ENCODE measurements around the gene DEFB123.

DNA sequence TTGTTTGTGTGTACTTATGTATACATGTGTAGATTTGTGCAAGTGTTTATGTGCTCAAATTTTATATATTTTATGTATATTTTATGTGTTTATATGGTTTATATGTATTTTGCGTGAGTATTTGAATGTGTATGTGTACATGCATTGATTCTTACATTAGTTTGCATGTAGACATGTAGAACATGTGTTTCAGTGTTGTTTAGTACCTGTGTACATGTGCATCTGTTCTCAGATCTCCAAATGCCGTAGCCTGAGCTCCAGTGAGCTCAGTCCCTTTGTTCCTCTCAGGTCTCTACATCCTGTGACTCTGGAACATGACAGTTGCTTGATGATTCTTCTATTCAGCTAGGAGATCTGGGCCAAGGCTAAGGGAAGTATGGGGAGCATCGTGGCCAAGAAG, 45.5 kb upstream of the DEFB123 start:
- no peak for TF ChIP-seq POLR2A (IDR thresholded peaks at IDR 0.05)
- TF ChIP-seq, protein P1, sequence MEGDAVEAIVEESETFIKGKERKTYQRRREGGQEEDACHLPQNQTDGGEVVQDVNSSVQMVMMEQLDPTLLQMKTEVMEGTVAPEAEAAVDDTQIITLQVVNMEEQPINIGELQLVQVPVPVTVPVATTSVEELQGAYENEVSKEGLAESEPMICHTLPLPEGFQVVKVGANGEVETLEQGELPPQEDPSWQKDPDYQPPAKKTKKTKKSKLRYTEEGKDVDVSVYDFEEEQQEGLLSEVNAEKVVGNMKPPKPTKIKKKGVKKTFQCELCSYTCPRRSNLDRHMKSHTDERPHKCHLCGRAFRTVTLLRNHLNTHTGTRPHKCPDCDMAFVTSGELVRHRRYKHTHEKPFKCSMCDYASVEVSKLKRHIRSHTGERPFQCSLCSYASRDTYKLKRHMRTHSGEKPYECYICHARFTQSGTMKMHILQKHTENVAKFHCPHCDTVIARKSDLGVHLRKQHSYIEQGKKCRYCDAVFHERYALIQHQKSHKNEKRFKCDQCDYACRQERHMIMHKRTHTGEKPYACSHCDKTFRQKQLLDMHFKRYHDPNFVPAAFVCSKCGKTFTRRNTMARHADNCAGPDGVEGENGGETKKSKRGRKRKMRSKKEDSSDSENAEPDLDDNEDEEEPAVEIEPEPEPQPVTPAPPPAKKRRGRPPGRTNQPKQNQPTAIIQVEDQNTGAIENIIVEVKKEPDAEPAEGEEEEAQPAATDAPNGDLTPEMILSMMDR (IDR thresholded peaks at IDR 0.05): no peak
